ENCODE data around the gene PLPP7.
A peak's percentile ranks its signal among the peaks of the same experiment; 100 is the strongest.
"Not testable (repeated sequence)": the region's sequence is repeated elsewhere in the genome, so short reads cannot be mapped to it uniquely, and the experiment has no call there.

Gene PLPP7

DNA sequence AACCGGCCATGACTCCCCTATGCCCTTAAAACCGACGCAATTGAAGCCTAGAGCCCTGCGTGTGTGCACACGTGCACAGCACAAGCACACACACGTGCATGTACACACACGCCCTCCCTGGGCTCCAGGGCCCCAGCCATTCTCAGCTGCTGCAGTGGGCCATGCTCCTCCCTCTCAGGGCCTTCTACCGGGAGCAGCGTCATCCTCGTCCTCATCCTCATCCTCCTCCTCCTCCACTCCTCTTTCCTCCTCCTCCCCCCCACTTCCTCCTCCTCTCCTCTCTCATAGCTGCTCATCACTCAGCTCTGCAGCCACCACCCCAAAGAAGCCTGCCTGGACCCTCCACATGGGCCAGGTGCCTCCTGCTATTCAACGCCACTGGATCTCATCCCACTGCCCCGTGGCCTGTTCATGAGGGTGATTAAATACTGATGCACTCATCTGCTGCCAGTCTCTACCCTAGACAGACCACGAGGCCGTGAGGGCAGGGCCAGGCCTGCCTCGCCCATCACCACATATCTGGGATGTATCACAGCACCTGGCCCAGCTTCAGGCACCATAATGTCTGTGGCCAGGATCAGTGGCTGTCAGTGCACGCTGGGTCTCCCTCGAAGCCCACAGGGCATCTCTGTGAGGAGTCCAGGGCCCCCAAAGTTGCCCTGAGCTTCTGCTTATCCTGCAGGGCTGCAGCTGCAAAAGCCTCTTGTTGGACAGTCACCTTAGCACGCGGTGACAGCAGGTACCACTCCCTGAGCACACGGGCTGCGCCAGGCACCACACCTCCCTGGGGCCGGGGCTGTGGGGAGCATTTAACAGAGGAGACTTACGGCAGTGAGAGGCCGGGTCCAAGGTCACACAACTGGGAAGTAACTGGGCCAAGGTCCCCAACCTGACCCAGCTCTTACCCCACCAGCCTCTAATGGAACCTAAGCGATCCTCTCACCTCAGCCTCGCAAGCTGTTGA is 23.0 kb upstream of the PLPP7 start:
- DNase-seq (ENCODE audit: extremely low read depth in 1 of 2, low read depth in 1 of 2) = no peak

DNA sequence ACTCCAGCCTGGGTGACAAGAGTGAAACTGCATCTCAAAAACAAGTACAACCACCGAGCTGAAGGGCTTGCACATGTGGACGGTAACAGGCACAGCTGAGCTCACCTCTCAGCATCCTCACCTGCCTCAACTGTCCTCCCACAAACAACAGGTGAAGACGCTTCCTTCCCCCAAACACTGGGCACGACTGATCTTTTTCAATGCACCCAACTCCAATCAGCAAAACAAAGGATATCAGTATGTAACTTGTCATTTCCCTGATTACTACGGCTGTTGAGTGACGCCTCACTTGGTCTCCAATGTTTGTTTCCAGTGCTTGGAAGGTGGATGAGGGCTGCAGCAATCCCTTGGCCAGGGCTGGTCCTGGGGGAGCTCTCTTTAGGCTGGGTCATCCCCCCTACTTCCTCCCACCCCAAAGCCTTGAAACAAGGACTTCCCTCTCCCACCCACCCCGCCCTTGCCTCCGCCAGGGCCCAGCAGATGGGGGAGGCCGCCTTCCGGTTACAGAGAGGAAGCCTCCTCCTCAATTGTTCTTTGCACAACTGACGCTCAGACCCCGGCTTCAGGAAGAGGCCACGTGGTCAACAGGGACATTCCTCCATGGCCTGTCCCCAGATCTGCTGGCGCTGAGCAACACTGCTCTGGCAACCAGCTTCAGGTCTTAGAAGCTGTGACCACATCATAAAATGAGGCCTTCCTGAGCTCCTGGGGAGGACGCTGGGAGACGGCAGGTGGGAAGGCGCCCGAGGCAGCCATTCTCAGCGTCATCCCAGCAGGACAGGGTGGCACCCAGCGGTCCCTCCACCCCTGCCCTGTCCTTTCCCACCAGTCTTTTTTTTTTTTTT is 19.1 kb upstream of the PLPP7 start:
- no peak for DNase-seq (ENCODE audit: extremely low read depth in 1 of 2, low read depth in 1 of 2)

DNA sequence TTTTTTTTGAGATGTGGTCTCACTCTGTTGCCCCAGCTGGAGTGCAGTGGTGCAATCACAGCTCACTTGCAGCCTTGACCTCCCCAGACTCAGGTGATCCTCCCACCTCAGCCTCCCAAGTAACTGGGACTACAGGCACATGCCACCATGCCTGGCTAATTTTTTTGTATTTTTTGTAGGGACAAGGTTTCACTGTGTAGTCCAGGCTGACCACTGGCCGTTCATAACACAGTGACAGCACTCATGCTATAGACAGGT is 18.6 kb upstream of the PLPP7 start:
- not testable (repeated sequence) for DNase-seq (ENCODE audit: extremely low read depth in 1 of 2, low read depth in 1 of 2)

DNA sequence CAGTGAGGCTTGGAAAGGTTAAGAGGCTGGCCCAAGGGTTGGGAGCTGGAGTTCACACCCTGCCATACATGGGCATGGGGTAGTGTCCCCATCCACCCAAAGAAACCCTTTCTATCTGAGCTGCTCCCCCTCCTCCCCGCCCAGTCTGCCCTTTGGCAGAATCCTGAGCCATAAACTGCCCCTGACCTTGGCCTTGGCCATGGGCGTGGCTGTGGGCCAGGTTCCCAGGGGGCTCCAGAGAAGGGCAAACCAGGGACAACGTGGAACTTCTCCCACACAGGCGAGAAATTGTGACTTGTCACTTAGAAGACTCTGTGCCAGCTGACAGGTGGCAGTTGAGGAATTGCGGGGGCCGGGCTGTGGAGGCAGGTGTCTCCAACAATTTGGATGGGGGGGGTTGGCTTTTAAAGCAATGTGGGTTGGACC is 18.0 kb upstream of the PLPP7 start:
- no peak for DNase-seq (ENCODE audit: extremely low read depth in 1 of 2, low read depth in 1 of 2)

DNA sequence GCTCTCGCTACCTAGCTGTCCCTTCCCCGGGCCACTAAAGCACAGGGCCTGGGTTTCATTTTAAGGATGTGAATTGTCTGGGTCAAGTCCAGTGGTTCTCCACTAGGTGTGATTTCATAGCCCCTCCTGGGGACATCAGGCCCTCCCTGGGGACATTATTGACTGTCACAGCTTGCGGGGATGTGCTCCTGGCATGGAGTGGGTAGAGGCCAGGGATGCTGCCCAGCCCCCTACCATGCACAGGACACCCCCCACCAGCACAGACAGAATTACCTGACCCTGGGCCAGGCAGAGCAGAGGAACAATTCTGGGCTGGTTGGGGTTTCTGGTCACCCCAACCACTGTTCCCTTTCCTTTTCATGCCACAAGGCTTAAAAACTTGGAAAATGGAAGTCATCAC is 17.3 kb upstream of the PLPP7 start:
- no peak for DNase-seq (ENCODE audit: extremely low read depth in 1 of 2, low read depth in 1 of 2)

DNA sequence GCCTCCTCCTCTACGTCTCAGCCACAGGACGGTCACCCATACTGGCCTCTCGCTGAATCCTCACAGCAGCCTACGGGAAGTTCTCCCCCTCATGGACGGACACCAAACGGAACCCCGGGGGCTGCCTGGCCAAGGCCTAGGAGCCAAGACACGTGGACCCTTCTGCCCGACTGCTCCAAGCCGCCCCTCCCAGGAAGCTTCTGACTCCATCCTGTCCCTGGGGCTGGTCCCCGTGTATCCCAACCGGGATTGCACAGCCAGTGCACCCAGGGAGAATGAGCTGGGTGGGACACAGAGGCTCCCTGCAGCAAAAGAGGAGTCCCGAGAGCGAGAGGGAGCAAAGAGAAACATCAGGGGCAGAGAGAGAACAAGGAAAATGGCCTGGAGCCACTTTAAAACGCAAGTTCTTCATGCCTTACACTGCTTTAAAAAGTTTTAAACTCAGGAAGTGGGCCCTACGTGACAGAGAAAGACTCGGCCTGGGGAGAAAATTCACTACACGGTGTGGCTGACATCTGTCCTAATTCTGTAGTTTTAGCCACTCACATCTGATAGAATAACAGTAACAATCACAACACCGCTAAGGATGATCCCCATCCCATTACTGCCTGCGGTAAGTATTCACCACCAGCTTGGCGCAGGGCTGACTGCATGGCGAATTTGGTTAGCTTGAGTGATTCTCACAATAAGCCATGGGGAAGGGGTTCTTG is 16.2 kb upstream of the PLPP7 start:
- DNase-seq (ENCODE audit: extremely low read depth in 1 of 2, low read depth in 1 of 2) = no peak

DNA sequence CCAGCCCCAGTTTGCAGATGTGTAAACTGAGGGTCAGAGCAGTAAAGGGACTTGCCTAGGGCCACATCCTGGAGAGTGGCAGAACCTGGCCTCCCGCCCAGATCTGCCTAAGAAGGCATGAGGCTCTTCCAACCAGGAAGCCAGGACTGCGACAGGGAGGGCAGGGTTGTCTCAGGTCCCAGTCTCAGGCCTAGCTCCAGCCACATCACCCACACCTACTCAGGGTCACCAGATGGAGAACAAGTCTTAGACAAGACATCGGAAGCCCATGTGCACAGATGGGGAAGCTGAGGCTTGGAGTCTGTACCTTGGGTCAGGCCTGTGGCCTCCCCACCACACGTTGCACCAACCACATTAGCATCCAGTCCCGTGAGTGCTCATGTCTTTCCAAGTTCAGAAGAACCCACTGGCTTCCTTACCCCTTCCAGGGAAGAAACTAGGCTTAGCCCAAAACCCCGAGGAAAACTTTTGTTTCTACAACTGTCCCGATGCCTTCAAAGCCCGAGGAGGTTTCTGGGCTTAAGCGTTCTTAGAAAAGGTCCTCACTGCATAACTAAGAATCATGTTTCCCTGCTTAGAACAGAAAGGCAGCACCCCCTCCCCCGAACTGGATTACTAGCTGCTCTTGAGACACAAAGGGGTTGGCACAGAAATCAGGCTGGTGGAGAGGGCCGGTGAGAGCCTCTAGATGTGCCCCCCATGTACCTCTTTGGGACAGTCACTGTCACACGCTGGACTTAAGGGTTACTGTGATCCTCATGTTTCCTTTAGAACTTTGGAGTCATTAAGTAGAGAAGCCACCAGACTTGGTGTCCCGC is 15.5 kb upstream of the PLPP7 start:
- no peak for DNase-seq (ENCODE audit: extremely low read depth in 1 of 2, low read depth in 1 of 2)

DNA sequence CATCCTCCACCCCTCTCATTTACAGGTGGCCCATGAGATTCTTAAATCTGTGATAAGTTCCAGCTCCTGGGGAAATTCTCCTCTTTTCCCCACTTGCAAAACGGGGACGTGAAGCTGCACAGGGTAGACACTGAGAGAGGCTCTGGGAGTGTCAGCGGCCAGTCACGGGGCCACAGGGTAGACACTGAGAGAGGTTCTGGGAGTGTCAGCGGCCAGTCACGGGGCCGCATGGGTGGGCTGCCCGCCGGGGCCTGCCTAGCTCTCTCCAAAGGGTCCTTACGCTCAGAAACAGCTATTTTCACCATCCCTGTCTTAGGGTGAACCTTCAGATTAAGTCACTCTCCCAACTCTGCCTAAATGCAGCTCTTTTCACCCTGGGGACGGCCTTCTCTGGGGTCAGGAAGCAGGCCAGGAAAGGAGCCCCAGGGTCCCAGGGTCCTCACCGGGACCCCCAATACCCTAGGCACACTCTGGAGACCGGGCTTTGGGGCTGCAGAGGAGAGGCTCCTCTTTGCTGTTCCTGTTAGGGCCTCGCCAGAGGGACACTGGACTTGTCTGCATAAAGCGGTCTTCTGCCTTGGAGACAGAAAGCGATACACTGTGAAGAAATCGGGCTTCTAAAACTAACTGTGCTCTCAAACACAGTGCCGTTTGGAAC is 14.7 kb upstream of the PLPP7 start:
- no peak for DNase-seq (ENCODE audit: extremely low read depth in 1 of 2, low read depth in 1 of 2)

DNA sequence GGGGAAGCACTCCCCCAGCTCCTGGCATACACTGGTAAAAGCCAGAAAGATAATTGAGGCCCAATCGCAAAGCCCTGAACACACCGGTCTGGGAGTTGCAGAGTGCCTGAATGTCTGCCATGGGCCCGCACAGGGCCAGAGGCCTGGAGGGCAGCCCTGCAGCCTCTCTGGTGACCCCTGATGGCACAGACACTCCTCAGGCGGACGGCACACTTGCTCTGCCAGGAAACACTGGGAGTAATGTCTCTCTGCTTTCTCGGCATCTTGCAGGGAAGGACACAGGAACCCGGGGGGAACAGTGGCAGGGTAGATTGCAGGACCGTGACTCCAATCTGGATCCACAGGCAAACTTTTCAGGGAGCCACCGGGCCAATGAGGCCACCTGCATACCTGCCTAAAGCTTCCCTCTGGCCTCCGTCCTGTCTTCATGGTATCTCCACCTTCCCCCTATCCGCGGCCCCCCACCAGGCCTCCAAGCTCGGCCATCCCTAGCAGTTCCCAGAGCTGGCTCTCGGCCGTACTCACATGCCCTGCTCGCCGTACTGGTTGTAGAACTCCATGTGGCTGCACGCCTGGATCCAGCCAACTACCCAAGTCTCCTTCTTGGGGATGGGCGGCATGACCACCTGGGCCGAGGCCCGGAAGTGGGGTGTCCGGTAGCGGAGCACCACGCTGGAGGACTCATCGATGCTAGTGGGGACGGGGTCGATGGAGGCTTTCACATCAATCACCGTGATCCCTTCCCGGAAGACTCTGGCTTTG is 14.0 kb upstream of the PLPP7 start:
- no peak for DNase-seq (ENCODE audit: extremely low read depth in 1 of 2, low read depth in 1 of 2)

DNA sequence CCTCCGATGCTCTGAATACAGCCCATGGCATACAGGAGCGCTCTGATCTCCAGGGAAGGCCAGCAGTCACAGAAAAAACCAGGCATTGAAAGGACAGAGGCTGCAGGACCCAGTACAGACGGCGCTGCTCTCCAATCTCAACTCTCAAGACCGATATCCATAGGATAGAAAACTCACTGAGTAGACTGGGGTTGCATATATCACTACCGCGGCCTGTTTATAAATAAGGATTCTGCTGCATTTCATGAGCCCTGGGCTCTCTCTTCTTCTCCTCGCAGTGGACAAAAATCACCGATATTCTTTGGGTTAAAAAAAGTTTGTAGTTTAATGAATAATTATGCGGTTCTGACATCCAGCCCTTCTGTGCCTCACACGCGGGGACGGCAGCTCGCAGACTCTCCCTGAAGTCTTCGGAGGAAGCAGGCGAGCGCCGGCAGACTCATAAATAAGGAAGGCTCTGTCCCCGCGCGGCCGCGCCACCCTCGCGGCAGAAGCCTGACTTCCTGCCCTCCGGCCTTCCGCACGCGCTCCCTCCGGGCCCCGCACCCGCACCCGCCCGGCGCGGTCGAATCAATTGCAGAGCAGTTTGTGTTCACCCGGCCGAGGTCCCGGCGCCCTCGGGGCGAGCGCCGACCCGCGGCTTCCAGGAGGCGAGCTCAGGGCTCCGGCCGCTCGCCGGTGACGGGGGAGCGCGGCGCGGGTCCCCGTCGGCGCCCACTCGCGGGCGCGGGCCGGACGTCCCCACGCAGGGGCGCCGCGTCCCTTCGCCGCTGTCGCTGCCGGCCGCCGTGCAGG is 13.2 kb upstream of the PLPP7 start, which contains the start of gene FAM78A:
FAM78A (minus strand) TSS at position 417 of the 795 bp plus-strand sequence; CDS start at position 86, 331 bp downstream.
- no peak for DNase-seq (ENCODE audit: extremely low read depth in 1 of 2, low read depth in 1 of 2)

DNA sequence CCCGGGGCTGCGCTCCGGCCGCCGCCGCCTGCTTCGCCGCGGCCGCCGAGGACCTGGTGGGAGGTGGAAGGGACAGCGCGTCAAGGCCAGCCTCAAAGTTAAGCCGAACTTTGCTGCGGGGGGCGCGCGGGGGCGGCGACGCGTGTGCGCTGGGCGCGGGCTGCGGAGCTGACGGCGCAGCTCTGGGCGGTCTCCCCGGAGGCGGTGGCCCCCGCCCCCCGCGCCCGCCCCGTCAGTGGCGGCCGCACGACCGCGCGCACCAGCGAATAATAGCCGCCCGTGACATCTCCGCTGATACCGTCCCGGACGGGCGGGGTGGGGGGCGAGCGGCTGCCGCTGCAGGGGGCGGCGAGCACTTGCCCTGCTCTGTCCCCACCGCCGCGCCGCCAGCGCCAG is 12.6 kb upstream of the PLPP7 start:
- no peak for DNase-seq (ENCODE audit: extremely low read depth in 1 of 2, low read depth in 1 of 2)

DNA sequence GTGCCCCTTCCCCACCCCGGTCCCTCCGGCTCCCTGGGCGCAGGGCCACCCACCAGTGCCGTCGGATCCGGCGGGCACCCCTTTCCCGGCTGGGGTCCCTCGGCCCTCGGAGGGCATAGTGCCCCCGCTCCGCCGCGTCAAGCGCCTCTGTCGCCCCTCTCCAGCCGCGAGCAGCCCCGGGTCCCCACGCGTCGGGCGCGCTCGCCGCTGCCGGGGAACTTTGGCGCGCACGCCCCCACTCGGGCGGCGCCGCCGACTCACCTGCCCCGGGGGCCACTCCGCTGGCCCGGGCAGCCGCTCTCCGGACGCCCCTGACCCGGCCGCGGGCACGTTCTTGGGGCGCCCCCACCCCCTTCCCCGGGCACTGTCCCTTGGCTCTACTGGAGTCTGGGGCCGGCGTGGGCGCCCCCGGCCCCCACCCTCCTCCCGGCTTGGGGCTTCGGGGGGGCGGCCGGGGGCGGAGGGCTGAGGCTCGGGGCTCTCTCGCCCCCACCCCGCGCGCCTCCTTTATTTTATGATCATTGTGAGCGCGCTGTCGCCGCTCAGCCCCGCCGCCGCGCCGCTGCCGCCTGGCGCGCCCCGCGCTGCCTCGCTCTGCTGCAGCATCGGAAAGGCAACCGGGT is 12.1 kb upstream of the PLPP7 start:
- no peak for DNase-seq (ENCODE audit: extremely low read depth in 1 of 2, low read depth in 1 of 2)

DNA sequence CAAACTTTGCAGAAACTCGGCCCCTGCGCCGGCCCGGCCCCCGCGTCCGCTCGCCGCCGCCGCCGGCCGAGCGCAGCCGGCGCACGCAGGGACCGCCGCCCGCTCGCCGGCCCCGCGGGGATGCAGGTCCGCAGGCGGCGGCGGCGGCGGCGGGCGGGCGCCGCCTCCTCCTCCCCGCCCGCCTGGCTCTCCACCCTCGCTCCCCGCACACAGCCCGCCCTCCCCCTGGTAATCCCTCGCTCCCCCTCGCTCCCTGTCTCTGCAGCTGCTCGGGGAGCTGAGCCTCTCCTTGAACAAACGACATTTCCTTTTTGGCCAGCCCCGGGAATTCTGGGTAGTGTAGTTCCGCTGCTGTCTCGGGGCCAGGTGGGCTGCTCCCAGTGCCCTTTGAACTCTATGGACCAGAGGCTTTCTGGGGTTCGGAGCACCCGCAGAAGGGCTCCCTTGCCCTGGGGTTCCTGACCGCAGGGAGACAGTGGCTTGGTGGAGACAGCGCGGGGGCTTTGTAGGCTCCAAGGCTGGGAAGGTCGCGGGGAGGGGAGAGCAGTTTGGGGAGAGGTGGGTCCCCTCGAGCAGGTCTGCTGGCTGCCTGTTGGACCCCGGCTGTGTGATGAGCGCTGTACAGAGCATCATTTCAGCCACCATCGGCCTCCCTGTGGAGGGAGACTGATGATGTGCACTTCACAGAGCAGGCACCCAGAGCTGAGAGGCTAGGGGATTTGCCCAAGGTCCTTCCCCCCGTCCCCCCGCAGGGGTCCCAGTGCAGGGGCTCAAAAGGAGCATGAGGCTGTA is 11.4 kb upstream of the PLPP7 start:
- peak in 1 of 2 donors; percentile 46 for DNase-seq (ENCODE audit: extremely low read depth in 1 of 2, low read depth in 1 of 2)

DNA sequence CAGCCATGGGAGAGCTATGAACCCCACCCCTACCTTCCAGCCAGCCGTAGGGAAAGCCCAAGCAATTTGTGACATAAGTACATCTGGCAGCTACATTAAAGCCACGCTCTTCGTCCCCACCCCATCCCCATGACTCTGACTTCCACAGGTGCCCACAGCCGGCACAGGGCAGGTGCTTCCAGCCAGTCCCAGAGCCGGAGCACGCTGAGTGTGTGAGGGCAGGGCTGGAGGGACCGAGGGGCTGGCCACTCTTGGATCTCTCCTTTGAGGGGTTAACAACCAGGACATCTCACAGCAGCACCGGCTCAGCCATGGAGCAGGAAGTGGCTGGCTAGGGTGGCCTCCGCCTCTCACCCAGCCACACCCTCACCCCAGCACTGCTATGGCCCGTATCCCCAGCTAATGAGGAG is 10.8 kb upstream of the PLPP7 start:
- DNase-seq (ENCODE audit: extremely low read depth in 1 of 2, low read depth in 1 of 2) = no peak

DNA sequence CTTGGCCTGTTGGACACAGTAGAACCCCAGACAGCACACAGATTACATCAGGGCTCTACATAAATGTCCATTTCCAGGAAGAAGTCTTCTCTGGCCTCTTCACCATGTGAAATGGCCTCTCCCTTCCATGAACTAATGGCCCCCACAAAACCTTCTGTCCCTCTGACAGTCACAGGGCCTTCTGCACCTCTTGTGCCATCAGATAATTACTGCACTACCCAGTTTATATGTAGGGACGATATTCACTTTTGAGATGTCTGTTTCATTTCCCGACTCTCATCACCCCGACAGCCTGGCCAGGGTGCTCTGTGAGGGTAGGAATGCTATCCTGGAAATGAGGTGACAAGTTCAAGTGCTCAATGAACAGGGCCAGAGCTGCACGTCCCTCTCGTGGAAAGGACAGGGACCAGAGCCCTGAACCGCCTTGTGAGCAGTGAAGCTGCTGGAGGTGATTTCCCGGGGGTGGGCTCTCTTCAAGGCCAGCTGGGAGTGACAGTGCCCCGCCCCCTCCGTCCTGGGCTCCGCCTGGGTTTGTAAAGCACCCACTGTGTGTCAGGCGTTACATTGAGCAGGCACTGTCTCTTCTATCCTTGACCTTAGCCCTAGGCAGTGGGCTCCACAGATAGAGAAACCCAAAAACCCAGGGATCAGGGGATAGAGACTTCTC is 10.2 kb upstream of the PLPP7 start:
- DNase-seq (ENCODE audit: extremely low read depth in 1 of 2, low read depth in 1 of 2) = no peak

DNA sequence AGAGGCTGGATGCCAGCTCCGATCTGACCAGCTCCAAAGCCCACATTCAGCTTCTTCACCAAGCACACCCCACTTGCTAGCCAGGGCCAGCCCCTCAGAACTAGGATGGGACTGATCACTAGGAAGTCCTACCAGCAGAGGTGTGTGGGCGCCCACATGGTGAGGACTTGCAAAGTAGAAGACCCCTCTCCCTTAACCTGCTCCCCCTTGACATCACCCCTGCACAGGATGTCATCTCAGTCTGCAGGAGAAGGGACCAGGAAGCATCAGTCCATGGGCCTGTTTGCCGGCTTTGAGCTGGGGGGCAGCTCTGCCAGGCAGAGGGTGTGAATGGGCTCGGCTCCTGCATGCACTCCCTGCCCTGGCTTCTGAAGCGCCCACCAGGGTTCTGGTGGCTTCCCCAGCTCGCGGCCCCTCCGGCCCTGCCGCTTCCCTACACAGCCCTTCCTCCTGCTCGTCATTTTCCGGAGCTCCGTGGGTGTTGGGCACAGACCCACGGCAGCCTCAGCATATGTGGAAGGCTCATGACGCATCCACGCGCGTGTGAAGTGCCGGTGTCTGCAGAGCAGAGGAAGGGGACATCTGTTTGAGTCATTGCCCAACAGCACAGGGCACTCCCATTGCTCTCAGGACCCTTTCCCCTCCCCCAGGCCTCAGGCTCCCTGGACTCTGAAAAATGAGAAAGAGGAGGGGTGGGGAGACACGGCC is 9.5 kb upstream of the PLPP7 start:
- no peak for DNase-seq (ENCODE audit: extremely low read depth in 1 of 2, low read depth in 1 of 2)
